GM21737 (cell line): ENCODE results near the gene SULF2.
"Not testable (repeated sequence)": the region's sequence is repeated elsewhere in the genome, so short reads cannot be mapped to it uniquely, and the experiment has no call there.

Experiments used
- ATAC-seq: cut with Tn5 transposase; IDR thresholded peaks from one replicate; pipeline ENCODE4 v1.9.1; 2021; ENCODE audit warnings: mild to moderate bottlenecking, moderate library complexity; ENCODE audit not compliant: unreplicated experiment

Gene SULF2

DNA sequence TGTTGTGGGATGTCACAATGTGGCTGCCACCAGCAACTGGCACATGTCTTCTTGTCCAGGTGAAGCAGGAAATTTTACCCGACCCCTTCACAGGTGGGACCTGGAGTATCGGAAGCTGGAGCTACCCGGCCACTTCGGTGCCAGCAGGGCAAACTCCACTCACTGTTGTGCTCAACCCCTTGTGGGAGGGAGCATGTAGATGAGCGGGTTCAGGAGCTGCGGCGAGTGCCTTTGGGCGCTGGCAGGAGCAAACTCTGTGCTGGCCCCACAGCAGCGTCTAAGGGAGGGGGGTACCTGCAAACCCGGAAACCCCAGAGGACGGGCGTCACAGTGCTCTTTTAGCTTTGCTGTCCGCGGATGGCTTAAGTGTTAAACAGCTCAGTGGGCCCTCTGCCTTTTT lies 20.7 kb upstream of the SULF2 start:
- no peak for ATAC-seq

- not testable (repeated sequence) for ATAC-seq
Measured at GRCh38 chr20:47804972-47805371, 19.7 kb upstream of the SULF2 start.

GRCh38 chr20:47804224-47804825 lies 19.0 kb upstream of the SULF2 start:
- not testable (repeated sequence) for ATAC-seq

DNA sequence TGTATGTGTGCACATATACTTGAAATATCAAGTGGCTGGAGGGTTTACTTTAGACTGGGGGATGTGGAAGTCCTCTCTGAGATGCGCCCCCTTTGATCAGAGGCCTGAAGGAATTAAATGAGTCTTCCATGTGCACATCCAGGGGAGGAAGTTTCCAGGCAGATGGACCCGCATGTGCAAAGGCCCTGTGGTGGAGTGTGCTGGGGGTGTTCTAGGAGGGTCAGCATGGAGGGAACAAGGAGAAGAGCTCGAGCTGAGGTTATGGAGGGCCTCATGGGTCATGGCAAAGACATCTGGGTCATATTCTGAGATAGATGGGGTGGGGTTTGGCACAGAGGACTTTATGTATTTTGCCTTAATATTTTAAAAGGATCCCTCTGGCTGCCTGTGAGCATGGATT lies 17.7 kb upstream of the SULF2 start:
- ATAC-seq = no peak

GRCh38 chr20:47802226-47802920 lies 17.1 kb upstream of the SULF2 start:
- no peak for ATAC-seq

DNA sequence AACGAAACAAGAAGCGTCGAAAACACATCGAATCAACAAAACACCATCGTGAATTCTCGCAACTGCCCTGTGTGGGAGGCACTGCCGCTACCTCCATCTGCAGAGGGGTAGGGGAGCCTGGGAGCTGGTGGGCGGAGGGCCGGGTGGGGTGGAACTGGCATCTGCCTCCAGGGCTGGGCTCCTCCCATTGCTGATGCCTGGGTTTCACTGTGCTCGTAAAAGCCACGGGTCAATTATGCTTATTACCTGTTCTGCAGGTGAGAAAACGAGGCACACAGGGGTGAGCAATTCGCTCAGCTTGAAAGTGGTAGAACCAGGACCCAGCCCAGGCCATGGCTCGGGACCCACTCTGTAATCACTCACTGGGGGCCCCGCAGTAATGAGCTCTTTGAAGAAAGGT lies 16.5 kb upstream of the SULF2 start:
- no peak for ATAC-seq

- ATAC-seq = no peak
Measured at GRCh38 chr20:47801079-47801478, 15.8 kb upstream of the SULF2 start.

DNA sequence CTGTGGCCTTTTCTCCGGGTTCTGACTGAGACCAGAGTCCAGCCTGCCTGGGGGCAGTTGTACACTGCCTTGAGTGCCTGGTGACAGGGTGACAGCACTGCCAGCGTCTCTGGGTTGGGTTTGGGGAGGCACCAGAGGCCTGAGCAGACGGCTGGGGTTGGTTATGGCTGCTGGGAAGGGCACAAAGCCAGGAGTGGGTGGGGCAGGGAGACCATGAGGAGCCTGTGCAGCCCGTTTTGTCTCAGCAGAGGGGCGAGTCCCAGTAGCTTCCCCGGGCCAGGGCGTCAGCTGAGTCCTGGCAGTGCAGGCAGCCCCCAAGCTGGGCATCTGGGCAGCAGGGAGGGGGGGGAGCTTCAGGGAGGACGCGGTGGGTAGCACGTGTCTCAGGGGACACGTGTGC lies 15.3 kb upstream of the SULF2 start:
- no peak for ATAC-seq

GRCh38 chr20:47799116-47799715 lies 13.9 kb upstream of the SULF2 start:
- no peak for ATAC-seq

DNA sequence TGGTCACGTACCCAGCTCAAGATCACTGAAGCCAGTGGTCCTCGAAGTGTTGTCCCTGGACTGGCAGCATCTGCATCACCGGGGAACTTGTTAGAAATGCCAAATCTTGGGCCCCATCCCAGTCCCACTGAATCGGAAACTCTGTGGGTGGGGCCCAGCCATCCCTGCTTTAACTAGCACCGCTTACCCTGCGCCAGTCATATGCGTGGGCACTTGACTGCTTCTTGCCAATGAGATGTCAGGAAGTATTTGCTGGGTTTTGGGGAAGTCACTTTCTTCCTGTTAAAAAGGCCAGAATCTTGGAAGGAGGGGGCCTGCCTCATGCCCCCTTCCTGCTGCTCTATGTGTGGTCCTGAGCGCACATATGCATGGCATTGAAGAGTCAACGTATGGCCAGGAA lies 11.7 kb upstream of the SULF2 start:
- ATAC-seq = no peak

DNA sequence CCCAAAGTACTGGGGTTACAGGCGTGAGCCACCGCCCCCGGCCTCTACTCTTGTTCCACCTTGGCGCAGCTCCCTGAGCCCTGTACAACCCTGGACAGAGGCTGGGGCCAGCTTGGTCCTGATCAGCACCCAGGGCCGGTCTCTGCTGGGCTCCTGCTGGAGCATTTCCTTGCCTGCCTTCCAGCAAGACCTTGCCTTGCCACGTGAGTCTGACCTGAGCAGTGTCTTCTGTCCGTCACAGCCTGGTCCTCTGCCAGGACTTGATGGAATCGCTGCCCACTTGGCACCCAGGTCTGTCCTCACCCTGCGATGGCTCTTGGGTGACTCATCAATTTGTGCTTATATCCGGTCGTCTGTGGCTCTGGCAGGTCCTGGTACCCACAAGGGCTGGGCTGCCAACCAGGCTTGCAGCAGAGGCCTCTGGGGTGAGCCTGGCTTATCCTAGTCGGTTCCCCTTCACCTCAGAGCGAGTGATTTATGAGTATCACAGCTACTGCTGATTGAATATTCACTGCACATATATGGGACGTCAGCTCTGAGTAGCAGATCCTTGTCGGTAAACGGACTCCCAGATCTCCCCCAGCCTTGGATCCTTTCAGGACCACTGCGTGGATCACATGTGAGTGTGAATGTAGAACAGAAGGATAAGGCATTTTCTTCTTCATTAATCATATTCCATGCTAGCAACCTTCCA lies 10.1 kb upstream of the SULF2 start:
- no peak for ATAC-seq

DNA sequence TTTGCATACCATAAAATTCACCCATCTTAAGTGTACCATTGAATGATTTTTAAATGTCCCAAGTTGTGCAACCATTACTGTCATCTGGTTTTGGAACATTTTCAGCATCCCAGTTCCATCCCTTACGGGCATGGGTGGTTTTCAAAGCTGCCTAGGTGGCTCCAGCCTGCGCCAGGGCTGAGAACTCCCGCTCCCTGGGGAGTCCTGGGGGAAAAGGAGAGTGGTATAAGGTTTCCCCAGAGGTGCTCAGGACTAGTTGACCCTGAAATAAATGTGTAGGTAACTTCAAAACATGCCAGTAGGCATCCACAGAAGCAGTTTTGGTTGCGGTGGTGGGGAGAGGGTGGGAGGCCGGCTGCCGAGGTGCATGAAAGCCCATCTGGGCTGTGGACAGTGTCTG lies 9.0 kb upstream of the SULF2 start:
- not testable (repeated sequence) for ATAC-seq

- ATAC-seq = no peak
Measured at GRCh38 chr20:47792021-47792618, 6.8 kb upstream of the SULF2 start.

GRCh38 chr20:47791084-47791599 lies 5.9 kb upstream of the SULF2 start:
- no peak for ATAC-seq

- ATAC-seq = no peak
Measured at GRCh38 chr20:47790580-47790965, 5.3 kb upstream of the SULF2 start.

DNA sequence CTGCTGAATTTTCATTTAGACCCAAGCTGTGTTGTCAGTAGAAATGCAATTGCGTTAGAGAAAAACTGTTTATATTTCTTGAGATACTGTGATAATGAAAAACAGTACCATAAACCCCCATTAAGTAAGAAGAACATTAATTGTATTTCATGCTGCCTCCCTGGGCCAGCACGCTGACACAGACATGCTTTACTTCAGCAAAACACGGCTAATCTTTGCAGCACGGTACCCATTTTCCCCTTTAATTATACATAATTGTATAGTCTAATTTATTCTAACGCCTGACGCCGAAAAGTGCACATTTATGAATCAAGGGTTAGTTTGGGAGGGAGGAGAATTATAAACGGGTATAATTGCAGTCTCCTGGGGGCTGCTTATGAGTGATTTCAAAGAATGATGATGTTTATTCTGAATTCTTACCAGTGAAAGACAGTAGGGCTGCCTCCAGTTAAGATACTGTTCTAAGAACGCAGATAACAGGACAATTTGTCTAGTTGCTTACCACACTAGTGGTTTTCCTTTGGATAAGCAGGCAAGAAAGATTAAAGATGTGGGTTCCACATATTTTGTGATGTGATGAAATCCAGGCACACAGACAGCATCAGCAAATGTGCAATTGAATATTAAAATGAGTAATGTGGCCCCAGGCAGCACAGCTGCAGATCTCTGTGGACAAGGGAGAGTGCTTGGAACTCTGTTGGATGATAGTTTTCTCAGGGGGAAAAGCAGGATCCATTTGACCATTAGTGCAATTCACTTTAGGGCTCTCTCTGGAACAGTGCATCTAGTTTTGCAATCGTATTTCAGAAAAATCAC lies 4.7 kb upstream of the SULF2 start:
- ATAC-seq = no peak

- no peak for ATAC-seq
Measured at GRCh38 chr20:47789081-47789763, 3.9 kb upstream of the SULF2 start.

- ATAC-seq = no peak
Measured at GRCh38 chr20:47788741-47789080, 3.4 kb upstream of the SULF2 start.

- ATAC-seq = no peak
Measured at GRCh38 chr20:47786765-47787107, 1.5 kb upstream of the SULF2 start.
